Activated naive CD8-positive, alpha-beta T cell treated with anti-CD3 and anti-CD28 coated beads, Interleukin-2, amount 50 U/mL, for 16 hours (primary cell): ENCODE data around the gene PTPRE.

Experiments
- DNase-seq: peaks from one replicate; pipeline ENCODE4 v3.0.0-alpha.2; 2020; ENCODE audit warnings: low read depth, low spot score

The PTPRE gene

DNA sequence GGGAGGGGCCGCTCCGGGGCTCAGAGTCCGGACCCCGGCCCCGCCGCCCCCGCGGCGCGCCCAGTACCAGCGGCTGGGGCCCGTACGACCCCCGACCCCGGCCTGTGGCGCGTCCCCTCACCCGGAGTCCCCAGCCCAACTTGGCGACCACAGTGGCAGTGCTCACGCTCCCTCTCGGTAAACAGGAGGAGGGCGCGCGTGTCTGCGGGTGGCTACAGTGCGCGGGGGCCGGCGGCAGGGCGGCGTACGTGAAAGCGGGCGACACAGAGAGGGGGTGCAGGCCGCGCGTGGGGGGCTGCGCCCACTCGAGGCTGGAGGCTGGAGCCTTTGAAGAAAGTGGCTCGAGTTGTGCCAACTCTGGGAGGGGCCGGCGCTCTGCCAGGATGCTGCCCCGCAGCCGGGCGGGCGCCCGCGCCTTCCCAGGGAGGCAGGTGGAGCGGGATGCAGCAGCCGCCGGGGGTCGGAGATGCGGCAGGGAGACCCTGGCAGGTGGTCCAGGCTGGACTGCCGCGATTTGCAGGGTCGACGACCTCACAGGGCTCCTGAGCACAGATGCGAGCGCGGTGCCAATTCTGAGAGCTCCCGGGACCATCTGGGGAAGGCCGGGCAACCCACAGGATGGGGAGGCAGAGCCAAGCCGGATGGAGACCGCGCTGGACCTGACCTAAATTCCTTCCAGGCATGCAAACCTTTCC, 655 bp downstream of the PTPRE start:
- no peak for DNase-seq

GRCh38 chr10:127908106-127908958, 1.4 kb downstream of the PTPRE start:
- DNase-seq = no peak

- no peak for DNase-seq
Observed at GRCh38 chr10:127908959-127909267, 2.0 kb downstream of the PTPRE start.

GRCh38 chr10:127909716-127910463, 3.0 kb downstream of the PTPRE start:
- no peak for DNase-seq

DNA sequence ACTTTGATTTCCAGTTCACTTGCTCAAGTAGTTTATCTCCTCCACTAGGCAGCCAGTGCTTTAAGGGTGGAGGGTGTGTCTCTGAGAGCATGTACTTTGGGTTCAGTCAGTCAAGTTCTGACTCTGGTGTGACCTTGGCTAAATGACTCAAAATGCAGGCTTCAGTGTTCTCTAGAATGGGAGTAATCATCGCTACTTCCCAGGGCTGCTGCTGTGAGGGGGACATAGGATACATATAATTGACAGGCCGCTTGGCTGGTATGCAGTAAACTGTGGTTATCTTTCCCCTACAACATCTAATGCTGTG, 3.5 kb downstream of the PTPRE start:
- no peak for DNase-seq

GRCh38 chr10:127911218-127911866, 4.4 kb downstream of the PTPRE start:
- no peak for DNase-seq

DNA sequence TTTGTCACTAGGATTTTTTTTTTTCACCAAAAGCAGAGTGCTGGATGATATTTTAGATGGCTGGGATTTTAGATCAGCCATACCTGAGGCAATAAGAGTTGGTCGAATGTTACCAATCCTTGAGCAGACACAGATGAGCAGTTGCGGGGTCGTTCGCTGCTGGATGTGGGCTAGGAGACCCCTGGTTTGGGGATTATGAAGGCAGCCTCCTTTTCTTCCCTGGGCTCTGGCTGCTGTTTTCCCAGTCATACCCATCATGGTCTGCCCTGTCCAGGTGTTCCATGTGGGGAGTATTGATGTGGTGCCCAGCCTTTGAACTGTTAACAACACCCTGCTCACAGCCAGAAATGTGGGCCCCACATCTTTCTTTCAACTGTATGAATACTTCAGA, 5.0 kb downstream of the PTPRE start:
- DNase-seq = no peak

- DNase-seq = no peak
Observed at GRCh38 chr10:127912607-127913367, 5.9 kb downstream of the PTPRE start.

- DNase-seq = no peak
Observed at GRCh38 chr10:127913368-127913759, 6.5 kb downstream of the PTPRE start.

DNA sequence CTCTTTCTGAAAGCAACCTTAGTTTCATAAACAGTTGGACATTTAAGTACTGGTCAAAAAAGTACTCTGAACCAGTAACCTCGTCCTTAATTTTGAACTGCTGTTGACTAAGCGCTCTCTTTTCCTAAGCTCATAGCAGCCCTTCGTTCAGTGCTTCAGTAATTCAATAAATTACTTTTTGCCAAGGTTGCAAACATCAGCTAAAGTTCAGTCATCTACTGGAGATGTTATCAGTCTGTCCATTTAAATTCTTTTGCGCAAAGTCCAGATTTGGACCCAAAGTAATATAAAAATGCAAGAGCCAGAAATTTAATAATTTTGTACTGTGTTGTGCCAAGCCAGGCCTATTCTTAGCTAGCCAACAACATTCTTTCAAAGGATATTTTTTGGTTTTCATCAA, 8.4 kb downstream of the PTPRE start:
- no peak for DNase-seq

DNA sequence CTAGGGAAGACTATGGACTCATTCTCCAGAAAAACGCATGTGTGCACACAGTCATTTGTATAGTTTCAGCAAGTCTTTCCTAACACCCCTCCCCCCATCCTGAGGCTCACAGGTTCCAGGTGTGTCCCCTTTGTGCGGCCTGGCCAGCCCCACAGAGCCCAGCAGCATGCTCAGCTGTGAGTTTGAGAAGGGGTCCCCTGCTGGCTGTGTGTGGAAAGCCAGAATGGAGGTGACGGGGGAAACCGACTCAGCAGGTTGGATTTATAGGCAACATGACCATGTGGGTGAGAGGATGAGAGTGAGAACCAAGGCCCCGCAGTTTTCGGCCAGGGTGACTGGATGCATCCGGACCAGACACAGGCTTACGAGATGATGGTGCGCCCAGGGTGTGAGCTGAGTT, 9.9 kb downstream of the PTPRE start:
- no peak for DNase-seq

GRCh38 chr10:127918572-127918971, 11.7 kb downstream of the PTPRE start:
- DNase-seq = no peak

- no peak for DNase-seq
Observed at GRCh38 chr10:127919418-127920271, 12.7 kb downstream of the PTPRE start.

GRCh38 chr10:127920306-127921074, 13.6 kb downstream of the PTPRE start:
- DNase-seq = no peak

DNA sequence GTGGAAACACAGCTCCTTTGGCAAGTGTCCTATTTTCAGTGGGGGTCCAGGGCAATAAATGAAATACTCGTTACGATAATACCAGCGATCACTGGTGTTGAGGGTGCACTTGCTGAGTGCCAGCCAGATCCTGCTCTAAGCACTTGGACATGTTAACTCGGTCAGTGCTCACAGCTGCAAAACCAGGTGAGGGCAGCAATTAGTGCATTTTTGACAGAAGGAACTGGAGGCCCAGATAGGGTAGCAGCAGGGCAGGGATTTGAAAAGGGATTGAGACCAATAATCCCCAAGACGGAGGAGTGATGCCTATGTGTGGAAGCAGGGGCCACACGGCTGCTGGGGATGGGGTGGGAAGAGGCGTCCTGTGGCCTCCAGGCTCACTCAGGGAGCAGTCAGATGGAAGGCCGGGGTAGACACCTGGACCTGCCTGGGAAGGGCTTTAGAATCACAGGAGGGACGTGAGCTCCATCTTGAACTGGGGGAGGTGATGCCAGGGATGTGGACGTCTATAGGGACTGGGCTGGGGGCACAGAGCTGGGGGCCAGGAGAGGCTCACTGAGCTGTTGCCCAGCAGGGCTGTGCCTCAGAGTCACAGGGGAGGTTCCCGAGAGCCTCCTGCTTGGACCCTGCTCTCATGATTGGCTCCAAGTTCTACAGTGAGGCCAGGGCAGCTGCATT, 14.3 kb downstream of the PTPRE start:
- DNase-seq = no peak

DNA sequence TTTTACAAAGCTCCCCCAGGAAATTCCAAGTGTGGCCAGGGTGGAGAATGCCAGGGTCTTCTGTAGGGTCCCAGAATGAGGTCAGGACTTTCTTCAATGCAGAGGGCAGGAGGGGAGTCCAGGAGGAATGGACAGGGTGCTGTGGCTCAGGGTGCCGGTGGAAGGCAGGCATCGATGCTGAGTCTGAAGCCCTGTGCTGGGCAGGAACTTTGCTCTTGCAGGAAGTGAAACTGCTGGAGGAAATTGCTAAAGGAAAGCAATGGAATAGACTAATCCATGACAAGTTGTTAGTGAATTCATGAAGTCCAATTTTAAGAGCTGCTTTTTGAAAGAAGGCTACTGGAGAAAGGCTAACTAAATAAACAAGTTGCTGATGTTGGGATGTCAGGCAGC, 14.8 kb downstream of the PTPRE start:
- DNase-seq = no peak

- DNase-seq = no peak
Observed at GRCh38 chr10:127922206-127922605, 15.3 kb downstream of the PTPRE start.

DNA sequence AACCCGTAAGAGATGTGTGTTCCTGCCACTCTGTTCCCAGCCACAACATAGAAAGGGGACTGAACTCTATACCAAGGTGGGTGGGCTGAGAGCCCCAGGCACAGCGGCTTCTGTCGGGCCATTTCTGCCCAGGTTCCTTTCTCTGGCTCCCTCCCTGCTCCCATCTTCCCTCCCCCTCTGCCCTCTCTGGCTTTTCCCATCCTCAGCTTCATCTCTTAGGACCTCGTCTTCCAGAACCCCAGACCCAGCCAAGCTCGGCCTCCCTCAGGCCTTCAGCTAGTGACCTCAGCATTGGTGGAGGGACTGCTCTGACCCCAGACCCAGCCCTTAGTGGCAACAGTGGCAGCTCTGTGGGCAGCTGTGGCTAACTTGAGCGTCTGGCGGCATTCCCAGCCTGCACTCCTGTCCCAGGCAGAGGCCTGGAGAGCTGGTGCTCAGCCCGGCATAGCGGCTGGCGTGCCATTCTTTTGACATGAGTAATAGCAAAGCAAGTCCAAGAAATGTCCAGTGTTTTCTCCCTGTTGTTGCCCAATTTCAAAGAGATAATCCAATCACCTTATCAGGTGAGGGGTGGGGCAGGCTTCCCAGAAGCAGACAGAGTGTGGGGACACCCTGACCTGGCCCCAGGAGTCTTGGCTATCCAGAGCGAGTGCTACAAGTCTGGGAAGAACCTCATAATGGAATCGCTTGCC, 15.9 kb downstream of the PTPRE start:
- no peak for DNase-seq

DNA sequence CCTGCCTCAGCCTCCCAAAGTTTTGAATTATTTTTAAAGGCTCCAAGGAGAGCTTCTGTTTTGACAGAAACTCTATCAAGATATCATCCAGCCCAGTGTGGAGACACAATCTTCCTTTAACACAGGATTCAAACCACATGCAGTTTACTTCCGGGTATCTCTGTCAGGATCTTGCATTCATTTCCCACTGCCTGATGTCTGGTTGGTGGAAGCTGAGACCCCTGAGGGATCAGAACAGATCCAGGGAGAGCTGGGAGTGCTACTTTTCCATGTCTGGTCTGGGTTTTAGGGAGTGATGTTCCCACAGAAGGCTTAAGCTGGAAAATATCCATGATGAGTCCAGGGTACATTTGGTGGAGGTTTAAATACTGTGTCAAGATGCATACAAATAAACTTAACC, 16.7 kb downstream of the PTPRE start:
- DNase-seq = no peak
